Measurements from ENCODE around the gene JAZF1.

DNA sequence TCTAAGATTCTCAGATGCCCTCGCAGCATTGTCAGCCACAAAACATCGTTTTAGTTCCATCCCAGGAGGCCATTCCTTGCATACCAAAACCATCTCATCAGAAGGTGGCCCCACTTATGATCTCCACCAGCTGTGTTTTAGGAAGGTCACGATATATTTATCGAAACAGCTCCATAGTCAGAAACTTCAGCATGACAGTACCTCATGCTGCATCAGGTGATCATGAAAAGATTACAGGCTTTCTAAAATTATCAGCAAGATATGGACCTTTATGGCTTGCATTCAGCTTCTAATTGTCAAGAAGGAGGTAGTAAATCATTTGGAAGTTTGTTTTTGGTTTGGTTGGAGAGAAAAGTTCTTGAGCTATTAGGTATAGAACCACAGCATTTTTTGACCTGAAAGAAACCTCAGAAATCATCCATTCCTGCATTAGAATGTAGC is 20.0 kb downstream of the JAZF1 start:
- TF ChIP-seq, protein P1, sequence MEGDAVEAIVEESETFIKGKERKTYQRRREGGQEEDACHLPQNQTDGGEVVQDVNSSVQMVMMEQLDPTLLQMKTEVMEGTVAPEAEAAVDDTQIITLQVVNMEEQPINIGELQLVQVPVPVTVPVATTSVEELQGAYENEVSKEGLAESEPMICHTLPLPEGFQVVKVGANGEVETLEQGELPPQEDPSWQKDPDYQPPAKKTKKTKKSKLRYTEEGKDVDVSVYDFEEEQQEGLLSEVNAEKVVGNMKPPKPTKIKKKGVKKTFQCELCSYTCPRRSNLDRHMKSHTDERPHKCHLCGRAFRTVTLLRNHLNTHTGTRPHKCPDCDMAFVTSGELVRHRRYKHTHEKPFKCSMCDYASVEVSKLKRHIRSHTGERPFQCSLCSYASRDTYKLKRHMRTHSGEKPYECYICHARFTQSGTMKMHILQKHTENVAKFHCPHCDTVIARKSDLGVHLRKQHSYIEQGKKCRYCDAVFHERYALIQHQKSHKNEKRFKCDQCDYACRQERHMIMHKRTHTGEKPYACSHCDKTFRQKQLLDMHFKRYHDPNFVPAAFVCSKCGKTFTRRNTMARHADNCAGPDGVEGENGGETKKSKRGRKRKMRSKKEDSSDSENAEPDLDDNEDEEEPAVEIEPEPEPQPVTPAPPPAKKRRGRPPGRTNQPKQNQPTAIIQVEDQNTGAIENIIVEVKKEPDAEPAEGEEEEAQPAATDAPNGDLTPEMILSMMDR (conservative IDR thresholded peaks at IDR 0.05; ENCODE audit: low read depth, low read length), result no peak
- TF ChIP-seq EZH2 (IDR thresholded peaks at IDR 0.05; ENCODE audit: borderline replicate concordance, low read depth, low read length, poor library complexity, severe bottlenecking), result no peak
